Activated CD8-positive, alpha-beta T cell treated with anti-CD3 and anti-CD28 coated beads for 36 hours (primary cell): ENCODE results near the gene KIAA0586. TPM values are rescaled to one million over a fixed set of nuclear protein-coding genes. Genes with fewer than 3 reads are reported as not detected.

Experiments used
- ATAC-seq: fragments of 200-7000 bp; cut with Tn5 transposase; one replicate; pipeline ENCODE4 v1.10.0; 2021; ENCODE audit warnings: mild to moderate bottlenecking, moderate library complexity
- CTCF ChIA-PET: fragments of 350-600 bp; sonication (Branson Sonifier 250); formaldehyde crosslinking; loops from one replicate; lab custom pipeline; 2021; ENCODE audit warnings: antibody characterized with exemption; lab: Charles Lee
- POLR2A ChIA-PET: fragments of 350-600 bp; sonication (Branson Sonifier 250); formaldehyde crosslinking; loops from one replicate; lab custom pipeline; 2021; ENCODE audit warnings: antibody characterized with exemption; lab: Charles Lee
- DNase-seq: peaks from one replicate; pipeline ENCODE4 v3.0.0-alpha.2; 2020
- H3K27ac Mint-ChIP-seq: one replicate; pipeline ENCODE4 v1.8.0; 2021; ENCODE audit warnings: mild to moderate bottlenecking, mixed read lengths
- H3K27me3 Mint-ChIP-seq: one replicate; pipeline ENCODE4 v1.8.0; 2021; ENCODE audit warnings: mixed read lengths
- H3K36me3 Mint-ChIP-seq: one replicate; pipeline ENCODE4 v1.8.0; 2021; ENCODE audit warnings: low read depth, mixed read lengths
- H3K4me1 Mint-ChIP-seq: one replicate; pipeline ENCODE4 v1.8.0; 2021; ENCODE audit warnings: low read depth, mixed read lengths
- H3K4me3 Mint-ChIP-seq: one replicate; pipeline ENCODE4 v1.8.0; 2021; ENCODE audit warnings: mild to moderate bottlenecking, moderate library complexity, mixed read lengths
- H3K9me3 Mint-ChIP-seq: one replicate; pipeline ENCODE4 v1.8.0; 2021; ENCODE audit warnings: mixed read lengths
- intact Hi-C: fragments of 100-400 bp; cut with micrococcal nuclease; formaldehyde crosslinking; loops from one replicate; pipeline ENCODE4 v1.10.0; 2022
- total RNA-seq, 2 experiments: library from RNA; stranded (reverse); gene quantifications; one replicate each; pipeline ENCODE4 v1.2.3, GENCODE V29; 2021
- TF ChIP-seq, protein P1 (sequence below): fragments of 200-600 bp; IDR thresholded peaks from one replicate; pipeline ENCODE4 v1.8.0; 2022; ENCODE audit warnings: antibody characterized with exemption, mild to moderate bottlenecking

Gene KIAA0586
- total RNA-seq, 2 experiments from 2014 or later, result 23.4 TPM

DNA sequence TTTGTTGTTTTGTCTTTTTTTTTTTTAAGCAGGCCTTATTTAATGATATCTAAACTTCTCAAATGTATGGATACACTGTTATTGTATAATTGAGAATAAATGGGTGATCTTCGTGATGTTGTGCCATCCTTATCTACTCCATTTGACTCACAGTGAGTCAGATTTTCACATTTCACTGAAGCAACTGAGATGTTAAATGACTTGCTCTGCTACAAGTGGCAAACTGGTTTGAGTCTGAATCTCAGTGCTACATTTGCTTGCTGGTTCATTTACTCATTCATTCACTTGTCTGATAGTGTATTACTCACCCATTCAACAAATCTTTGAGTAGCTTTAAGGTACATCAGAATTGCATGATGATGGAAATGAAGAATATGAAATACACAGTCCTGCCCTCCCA, 2.6 kb downstream of the KIAA0586 start:
- no peaks in the 10 kb centered on the region for H3K9me3 Mint-ChIP-seq
- H3K27ac Mint-ChIP-seq, result peak overlapping the region; percentile 48
- intact Hi-C loops, result no loop called here
- TF ChIP-seq, protein P1, sequence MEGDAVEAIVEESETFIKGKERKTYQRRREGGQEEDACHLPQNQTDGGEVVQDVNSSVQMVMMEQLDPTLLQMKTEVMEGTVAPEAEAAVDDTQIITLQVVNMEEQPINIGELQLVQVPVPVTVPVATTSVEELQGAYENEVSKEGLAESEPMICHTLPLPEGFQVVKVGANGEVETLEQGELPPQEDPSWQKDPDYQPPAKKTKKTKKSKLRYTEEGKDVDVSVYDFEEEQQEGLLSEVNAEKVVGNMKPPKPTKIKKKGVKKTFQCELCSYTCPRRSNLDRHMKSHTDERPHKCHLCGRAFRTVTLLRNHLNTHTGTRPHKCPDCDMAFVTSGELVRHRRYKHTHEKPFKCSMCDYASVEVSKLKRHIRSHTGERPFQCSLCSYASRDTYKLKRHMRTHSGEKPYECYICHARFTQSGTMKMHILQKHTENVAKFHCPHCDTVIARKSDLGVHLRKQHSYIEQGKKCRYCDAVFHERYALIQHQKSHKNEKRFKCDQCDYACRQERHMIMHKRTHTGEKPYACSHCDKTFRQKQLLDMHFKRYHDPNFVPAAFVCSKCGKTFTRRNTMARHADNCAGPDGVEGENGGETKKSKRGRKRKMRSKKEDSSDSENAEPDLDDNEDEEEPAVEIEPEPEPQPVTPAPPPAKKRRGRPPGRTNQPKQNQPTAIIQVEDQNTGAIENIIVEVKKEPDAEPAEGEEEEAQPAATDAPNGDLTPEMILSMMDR, result no peak
- ChIA-PET CTCF (interaction anchor here (1.0 kb wide), 1 partner anchor 71 kb away, joined by 3 read pairs; no protein-coding TSS in a partner anchor), POLR2A (interaction anchor here (0.6 kb wide), 1 partner anchor 183 kb away, joined by 3 read pairs; no protein-coding TSS in a partner anchor)
- H3K4me1 Mint-ChIP-seq, result peaks cover 21% of the 10 kb centered on the region
- DNase-seq (no peak), ATAC-seq (peak; percentile 37)
- H3K27me3 Mint-ChIP-seq, result no peaks in the 10 kb centered on the region
- peaks cover 24% of the 10 kb centered on the region for H3K36me3 Mint-ChIP-seq
- H3K4me3 Mint-ChIP-seq, result no peak overlapping the region

DNA sequence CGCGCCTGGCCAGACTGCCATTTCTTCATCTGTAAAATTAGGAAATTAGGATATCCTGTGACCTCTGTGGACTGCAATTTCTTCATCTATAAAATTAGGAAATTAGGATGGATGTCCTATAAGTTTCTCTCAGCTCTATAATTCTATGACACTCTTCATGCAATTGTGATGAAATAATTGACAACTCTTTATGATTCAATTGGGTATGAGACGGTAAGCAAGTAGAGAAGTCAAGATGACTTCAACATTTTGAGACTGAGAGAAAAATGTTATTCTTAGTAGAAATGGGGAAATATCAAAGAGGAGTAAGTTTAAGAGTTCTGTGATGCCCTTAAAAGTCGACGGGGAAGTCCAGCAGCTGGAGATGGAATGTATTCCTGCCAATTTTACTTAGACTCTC, 12.0 kb downstream of the KIAA0586 start:
- Mint-ChIP-seq H3K36me3 (peaks cover 12% of the 10 kb centered on the region), H3K4me3 (no peak overlapping the region), H3K27me3 (no peaks in the 10 kb centered on the region), H3K4me1 (no peaks in the 10 kb centered on the region), H3K9me3 (no peaks in the 10 kb centered on the region), H3K27ac (no peak overlapping the region)
- TF ChIP-seq, protein P1, result no peak
- ChIA-PET CTCF (no interaction called here), POLR2A (no interaction called here)
- ATAC-seq, result no peak
- intact Hi-C loops, result no loop called here
- DNase-seq, result no peak

DNA sequence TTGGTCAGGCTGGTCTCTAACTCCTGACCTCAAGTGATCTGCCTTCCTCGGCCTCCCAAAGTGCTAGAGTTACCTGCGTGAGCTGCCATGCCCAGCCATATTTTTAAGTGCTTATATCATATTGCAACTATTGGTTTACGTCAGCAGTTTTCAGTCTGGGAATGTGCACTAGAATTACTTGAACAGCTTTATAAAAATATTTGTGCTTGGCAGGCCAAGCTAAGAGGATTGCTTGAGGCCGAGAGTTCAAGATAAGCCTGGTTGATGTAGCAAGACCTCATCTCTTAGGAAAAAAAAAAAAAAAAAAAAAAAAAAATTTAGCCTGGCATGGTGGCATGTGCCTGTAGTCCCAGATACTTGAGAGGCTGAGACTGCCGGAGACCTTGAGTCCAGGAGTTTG, 17.1 kb downstream of the KIAA0586 start:
- POLR2A ChIA-PET, result no interaction called here
- intact Hi-C loops, result no loop called here
- Mint-ChIP-seq H3K27me3 (no peaks in the 10 kb centered on the region), H3K4me3 (no peak overlapping the region), H3K9me3 (no peaks in the 10 kb centered on the region), H3K36me3 (peaks cover 9% of the 10 kb centered on the region), H3K27ac (no peak overlapping the region), H3K4me1 (no peaks in the 10 kb centered on the region)
- TF ChIP-seq, protein P1, result no peak
- DNase-seq, result no peak
- ATAC-seq, result no peak
- CTCF ChIA-PET, result interaction anchor here (1.0 kb wide), 1 partner anchor 18 kb away, joined by 3 read pairs; no protein-coding TSS in a partner anchor

DNA sequence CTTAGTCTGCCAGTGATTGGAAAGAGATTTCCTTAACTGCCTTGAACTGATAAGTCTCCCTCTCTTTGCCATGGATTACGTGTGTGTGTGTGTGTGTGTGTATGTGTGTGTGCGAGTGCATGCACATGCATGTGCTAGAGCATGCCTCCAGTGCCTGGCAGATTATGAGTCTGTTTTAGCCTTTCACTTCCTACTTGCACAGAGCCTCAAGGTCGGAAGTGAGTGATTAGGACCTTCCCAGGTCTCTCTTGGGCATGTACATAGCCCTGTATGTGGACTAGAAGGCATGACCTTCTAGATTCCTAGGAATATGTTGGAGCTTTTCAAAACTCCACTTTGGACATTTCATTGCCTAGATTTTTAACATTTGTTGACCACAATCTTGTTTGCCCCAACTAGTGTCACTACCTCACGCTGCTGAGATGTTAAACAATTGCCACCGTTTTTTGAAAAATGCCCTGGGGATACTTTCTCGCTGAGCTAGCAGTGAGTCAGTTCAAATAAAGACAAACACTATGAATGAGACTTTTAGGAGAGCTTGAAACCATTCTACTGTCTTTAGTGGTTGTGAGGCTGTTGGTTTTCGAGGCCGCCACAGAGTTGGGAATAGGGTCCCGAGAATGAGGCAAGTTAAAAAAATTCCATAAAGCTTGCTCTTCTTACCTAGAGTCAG, 28.2 kb downstream of the KIAA0586 start:
- POLR2A ChIA-PET, result no interaction called here
- ATAC-seq (no peak), DNase-seq (no peak)
- CTCF ChIA-PET, result interaction anchor here (2.2 kb wide), 1 partner anchor 13 kb away, joined by 4 read pairs; no protein-coding TSS in a partner anchor
- intact Hi-C loops, result no loop called here
- no peak overlapping the region for H3K4me3 Mint-ChIP-seq
- no peaks in the 10 kb centered on the region for H3K9me3 Mint-ChIP-seq
- H3K27me3 Mint-ChIP-seq, result no peaks in the 10 kb centered on the region
- H3K36me3 Mint-ChIP-seq, result peaks cover 21% of the 10 kb centered on the region
- H3K27ac Mint-ChIP-seq, result no peak overlapping the region
- no peaks in the 10 kb centered on the region for H3K4me1 Mint-ChIP-seq
- TF ChIP-seq, protein P1, result no peak

DNA sequence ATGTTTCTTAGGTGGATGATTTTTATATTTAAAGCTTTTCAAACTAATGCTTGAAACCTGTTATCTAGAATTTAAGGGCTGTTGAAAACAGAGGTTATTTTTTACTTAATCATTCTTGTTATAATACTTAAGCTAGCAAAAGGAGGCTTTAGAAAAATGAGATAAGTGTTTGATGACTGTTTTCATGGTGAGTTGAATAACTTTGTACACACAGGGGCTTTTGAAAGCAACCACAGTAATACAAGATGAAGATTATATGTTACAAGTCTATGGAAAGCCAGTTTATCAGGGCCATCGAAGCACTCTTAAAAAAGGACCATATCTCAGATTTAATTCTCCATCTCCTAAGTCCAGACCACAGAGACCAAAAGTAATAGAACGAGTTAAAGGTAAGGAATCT, 33.3 kb downstream of the KIAA0586 start:
- Mint-ChIP-seq H3K27me3 (no peaks in the 10 kb centered on the region), H3K4me1 (no peaks in the 10 kb centered on the region), H3K36me3 (peaks cover 24% of the 10 kb centered on the region), H3K9me3 (no peaks in the 10 kb centered on the region), H3K27ac (no peak overlapping the region), H3K4me3 (no peak overlapping the region)
- intact Hi-C loops, result no loop called here
- TF ChIP-seq, protein P1, result no peak
- no peak for ATAC-seq
- CTCF ChIA-PET, result interaction anchor here (0.6 kb wide), 1 partner anchor 9 kb away, joined by 3 read pairs; no protein-coding TSS in a partner anchor
- POLR2A ChIA-PET, result no interaction called here
- DNase-seq, result no peak
